ENCODE results near the gene CDK8.

DNA sequence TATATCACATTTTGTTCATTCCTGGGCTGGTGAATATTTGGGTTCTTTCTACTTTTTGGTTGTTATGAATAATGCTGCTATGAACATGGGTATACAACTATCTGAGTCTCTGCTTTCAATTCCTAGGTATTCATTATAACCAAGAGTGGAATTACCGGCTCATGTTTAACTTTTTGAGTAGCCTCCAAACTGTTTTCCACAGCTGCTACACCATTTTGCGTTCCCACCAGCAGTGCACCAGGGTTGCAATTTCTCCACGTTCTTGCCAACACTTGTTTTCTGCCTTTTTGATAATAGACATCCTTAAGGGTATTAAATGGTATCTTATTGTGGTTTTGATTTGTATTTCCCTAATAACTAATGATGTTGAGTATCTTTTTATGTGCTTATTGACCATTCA lies 16.8 kb downstream of the CDK8 start:
- TF ChIP-seq CTCF (IDR thresholded peaks at IDR 0.05; ENCODE audit: insufficient read depth, low read length, poor library complexity, severe bottlenecking): no peak
- no peak for TF ChIP-seq EZH2phosphoT487 (conservative IDR thresholded peaks at IDR 0.05; ENCODE audit: low read length)
